IgD-negative memory B cell (primary cell): Measurements from ENCODE around the gene POLR1C. TPM values are rescaled to one million over a fixed set of nuclear protein-coding genes. Genes with fewer than 3 reads are reported as not detected.
A peak's percentile ranks its signal among the peaks of the same experiment; 100 is the strongest.
"Not testable (repeated sequence)": the region's sequence is repeated elsewhere in the genome, so short reads cannot be mapped to it uniquely, and the experiment has no call there.

Experiments
- H3K27ac Mint-ChIP-seq, 3 donors: one replicate each; pipeline ENCODE4 v1.8.0; 2020 to 2022; ENCODE audit warnings: mild to moderate bottlenecking in 3 of 3, mixed read lengths in 3 of 3, moderate library complexity in 1 of 3
- H3K27me3 Mint-ChIP-seq: one replicate; pipeline ENCODE4 v1.8.0; 2021; ENCODE audit warnings: mixed read lengths
- H3K36me3 Mint-ChIP-seq: one replicate; pipeline ENCODE4 v1.8.0; 2020; ENCODE audit warnings: mild to moderate bottlenecking, mixed read lengths
- H3K4me1 Mint-ChIP-seq, 3 donors: one replicate each; pipeline ENCODE4 v1.8.0; 2020 to 2022; ENCODE audit warnings: mixed read lengths in 3 of 3, mild to moderate bottlenecking in 1 of 3
- H3K4me3 Mint-ChIP-seq, 4 donors: one replicate each; pipeline ENCODE4 v1.8.0; 2020 to 2022; ENCODE audit warnings: mild to moderate bottlenecking in 4 of 4, mixed read lengths in 4 of 4, moderate library complexity in 3 of 4
- H3K9me3 Mint-ChIP-seq, 3 donors: one replicate each; pipeline ENCODE4 v1.8.0; 2020 to 2021; ENCODE audit warnings: mixed read lengths in 3 of 3, mild to moderate bottlenecking in 1 of 3
- polyA plus RNA-seq: library from polyadenylated mRNA; unstranded; fragments of 300-500 nt; fragmentation: Illumina TruSeq; gene quantifications from one replicate; pipeline ENCODE4 v1.2.3, GENCODE V29; 2021

The POLR1C gene
- polyA plus RNA-seq, 1 donor from 2014 or later: 19.6 TPM

DNA sequence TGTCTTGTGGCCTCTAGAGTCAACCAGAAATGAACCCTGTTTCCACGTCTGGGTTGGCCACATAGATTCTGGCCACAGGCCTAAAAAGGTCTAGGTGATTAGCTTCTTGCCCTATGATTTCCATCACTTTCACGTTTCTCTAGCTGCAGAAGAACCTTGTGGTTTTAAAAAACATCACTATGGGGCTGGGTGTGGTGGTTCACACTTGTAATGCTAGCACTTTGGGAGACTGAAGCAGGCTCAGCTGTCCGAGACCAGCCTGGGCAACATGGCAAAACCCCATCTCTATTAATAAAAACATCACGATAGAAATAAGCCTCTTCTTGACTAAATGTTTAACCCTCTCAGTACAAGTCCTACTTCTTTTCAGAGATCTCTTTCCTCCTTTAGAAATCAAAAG is 27.6 kb downstream of the POLR1C start:
- H3K27me3 Mint-ChIP-seq: no peaks in the 10 kb centered on the region
- H3K4me3 Mint-ChIP-seq: no peak overlapping the region
- no peaks in the 10 kb centered on the region for H3K9me3 Mint-ChIP-seq
- H3K27ac Mint-ChIP-seq: no peak overlapping the region
- peaks cover 0 to 4% (median 2%) of the 10 kb centered on the region in 3 donors for H3K4me1 Mint-ChIP-seq
- H3K36me3 Mint-ChIP-seq: peaks cover 3% of the 10 kb centered on the region

GRCh38 chr6:43547222-43547621 is 30.3 kb downstream of the POLR1C start:
- Mint-ChIP-seq H3K36me3 (peaks cover 3% of the 10 kb centered on the region), H3K4me1 (peaks cover 0 to 3% (median 2%) of the 10 kb centered on the region in 3 donors), H3K27me3 (no peaks in the 10 kb centered on the region), H3K4me3 (peak overlapping the region in 1 of 4 donors; percentile 4), H3K9me3 (no peaks in the 10 kb centered on the region), H3K27ac (peak overlapping the region in 1 of 3 donors; percentile 27)

- H3K9me3 Mint-ChIP-seq, H3K4me1 Mint-ChIP-seq, H3K4me3 Mint-ChIP-seq, H3K27ac Mint-ChIP-seq, H3K27me3 Mint-ChIP-seq: not testable (repeated sequence)
- peaks cover 16% of the 10 kb centered on the region for H3K36me3 Mint-ChIP-seq
Observed at GRCh38 chr6:43557620-43558019, 40.7 kb downstream of the POLR1C start.

DNA sequence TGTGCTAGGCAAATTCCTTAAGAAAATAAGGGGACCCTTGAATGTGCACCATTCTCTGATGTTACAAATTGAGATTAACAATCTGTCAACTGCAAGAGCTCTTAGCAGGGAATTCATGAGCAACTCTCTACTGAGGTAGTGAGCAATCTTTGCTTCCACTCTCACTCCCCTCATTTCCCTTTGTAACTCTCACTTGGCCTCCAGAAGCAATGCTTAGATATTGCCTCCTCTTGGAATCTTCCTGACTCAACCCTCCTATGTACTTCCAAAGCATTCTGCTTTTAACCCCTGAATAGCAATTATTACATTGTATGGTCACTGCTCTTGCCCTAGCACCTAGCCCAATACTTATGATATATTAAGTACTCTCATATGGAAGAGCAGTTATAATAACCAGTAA is 42.4 kb downstream of the POLR1C start:
- no peaks in the 10 kb centered on the region for H3K27me3 Mint-ChIP-seq
- no peaks in the 10 kb centered on the region for H3K4me1 Mint-ChIP-seq
- no peaks in the 10 kb centered on the region for H3K9me3 Mint-ChIP-seq
- no peak overlapping the region for H3K27ac Mint-ChIP-seq
- H3K4me3 Mint-ChIP-seq: peak overlapping the region in 1 of 4 donors; percentile 22
- H3K36me3 Mint-ChIP-seq: peaks cover 12% of the 10 kb centered on the region

GRCh38 chr6:43570876-43571441 is 54.1 kb downstream of the POLR1C start:
- peak overlapping the region in 1 of 4 donors; percentile 73 for H3K4me3 Mint-ChIP-seq
- H3K27me3 Mint-ChIP-seq: no peaks in the 10 kb centered on the region
- peaks cover 2 to 8% (median 7%) of the 10 kb centered on the region in 3 donors for H3K4me1 Mint-ChIP-seq
- no peak overlapping the region for H3K27ac Mint-ChIP-seq
- peaks cover 8% of the 10 kb centered on the region for H3K36me3 Mint-ChIP-seq
- no peaks in the 10 kb centered on the region for H3K9me3 Mint-ChIP-seq

Other genes with a start within 250 kb of the POLR1C start
- gene SLC22A7, start 218.8 kb upstream of the POLR1C start, polyA plus RNA-seq: not detected
- 2.9 TPM for gene CRIP3, start 208.3 kb upstream of the POLR1C start, polyA plus RNA-seq
- gene ZNF318, start 147.4 kb upstream of the POLR1C start, polyA plus RNA-seq: 10.7 TPM
- 13.4 TPM for gene ABCC10, start 89.5 kb upstream of the POLR1C start, polyA plus RNA-seq
- gene DLK2, start 61.5 kb upstream of the POLR1C start, polyA plus RNA-seq: not detected
- 9.2 TPM for gene TJAP1, start 39.5 kb upstream of the POLR1C start, polyA plus RNA-seq
- gene LRRC73, start 6.7 kb upstream of the POLR1C start, polyA plus RNA-seq: not detected
- gene YIPF3, start 163 bp upstream of the POLR1C start, polyA plus RNA-seq: 87.2 TPM
- 7.7 TPM for gene XPO5, start 58.9 kb downstream of the POLR1C start, polyA plus RNA-seq
- gene POLH, start 59.1 kb downstream of the POLR1C start, polyA plus RNA-seq: 30.6 TPM
- 5.5 TPM for gene GTPBP2, start 112.2 kb downstream of the POLR1C start, polyA plus RNA-seq
- gene MAD2L1BP, start 118.8 kb downstream of the POLR1C start, polyA plus RNA-seq: 23.3 TPM
- gene RSPH9, start 127.9 kb downstream of the POLR1C start, polyA plus RNA-seq: 1.2 TPM
- 84.4 TPM for gene MRPS18A, start 170.7 kb downstream of the POLR1C start, polyA plus RNA-seq